ENCODE measurements around the gene NSMCE4A. TPM values are rescaled to one million over a fixed set of nuclear protein-coding genes. Genes with fewer than 3 reads are reported as not detected.
A peak's percentile ranks its signal among the peaks of the same experiment; 100 is the strongest.

The NSMCE4A gene
- total and polyA plus RNA-seq, 9 of the 15 experiments (the other 6 are each of a cell fraction or from before 2014, with no cell fraction given) = 8.4 to 88.5 (median 46.4) TPM

GRCh38 chr10:121927841-121928527, 47.0 kb downstream of the NSMCE4A start, which contains the start of gene ATE1 (continued):
- TF ChIP-seq ZBTB40 (IDR thresholded peaks at IDR 0.05) (peak; percentile 88), ZBTB40 (CRISPR knock-in tag; IDR thresholded peaks at IDR 0.05) (no peak), NFIC (IDR thresholded peaks at IDR 0.05) (0 out of 2 replicates have a peak, but pooled peaks have one; percentile 23), RFX7 (CRISPR knock-in tag; IDR thresholded peaks at IDR 0.05) (no peak), SMARCA4 (IDR thresholded peaks at IDR 0.05) (no peak), LEF1 (IDR thresholded peaks at IDR 0.05) (no peak), HDGF (IDR thresholded peaks at IDR 0.05) (no peak), IRF2 (CRISPR knock-in tag; IDR thresholded peaks at IDR 0.05) (no peak), NR2C2 (CRISPR knock-in tag; IDR thresholded peaks at IDR 0.05) (no peak), NR2C2 (tag; IDR thresholded peaks at IDR 0.05) (peak; percentile 74), SIRT6 (IDR thresholded peaks at IDR 0.05; ENCODE audit: low read depth, low read length) (no peak), NKRF (IDR thresholded peaks at IDR 0.05; ENCODE audit: borderline replicate concordance) (no peak), CAMTA2 (CRISPR knock-in tag; conservative IDR thresholded peaks at IDR 0.05) (no peak), RBM25 (IDR thresholded peaks at IDR 0.05; ENCODE audit: low read depth, low read length, severe bottlenecking) (no peak), PTTG1 (tag; IDR thresholded peaks at IDR 0.05; ENCODE audit: low read depth) (no peak), MAX (CRISPR knock-in tag; IDR thresholded peaks at IDR 0.05) (no peak), CCNT2 (IDR thresholded peaks at IDR 0.05; ENCODE audit: borderline replicate concordance, extremely low read depth, insufficient read length, low read depth, low read length) (peak; percentile 15), ARNT (IDR thresholded peaks at IDR 0.05) (no peak), HMGN3 (IDR thresholded peaks at IDR 0.05; ENCODE audit: borderline replicate concordance, extremely low read depth, insufficient read length, low read depth, low read length) (peak; percentile 62)

Measured in K562 (cell line).